NCI-H82 treated with DMSO at 0.1 percent for 48 hours (cell line): Measurements from ENCODE around the gene IGSF6.
"Not testable (repeated sequence)": the region's sequence is repeated elsewhere in the genome, so short reads cannot be mapped to it uniquely, and the experiment has no call there.

ENCODE experiments used
- DNase-seq: peaks from one replicate; lab custom pipeline; 2025; ENCODE audit not compliant: unreplicated experiment; lab: John Stamatoyannopoulos, UW

The IGSF6 gene

DNA sequence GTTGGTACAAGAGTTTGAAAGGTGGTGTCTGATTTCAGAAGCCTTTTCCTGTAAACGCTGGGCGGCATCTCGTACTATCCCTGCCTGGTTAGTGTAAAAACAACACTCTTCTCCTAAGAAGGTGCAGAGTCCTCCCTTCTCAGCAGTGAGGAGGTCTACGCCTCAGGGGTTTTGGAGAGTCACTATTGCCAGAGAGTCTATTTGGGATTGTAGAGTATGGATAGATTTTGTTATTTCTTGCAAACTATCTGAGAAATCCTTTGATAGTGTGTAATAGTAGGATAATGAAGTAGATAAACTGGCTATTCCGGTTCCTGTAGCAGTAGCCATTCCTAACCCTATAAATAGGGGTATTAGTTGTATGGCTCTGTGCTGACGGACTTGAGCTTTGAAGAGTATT, 21.5 kb downstream of the IGSF6 start:
- DNase-seq, result not testable (repeated sequence)

DNA sequence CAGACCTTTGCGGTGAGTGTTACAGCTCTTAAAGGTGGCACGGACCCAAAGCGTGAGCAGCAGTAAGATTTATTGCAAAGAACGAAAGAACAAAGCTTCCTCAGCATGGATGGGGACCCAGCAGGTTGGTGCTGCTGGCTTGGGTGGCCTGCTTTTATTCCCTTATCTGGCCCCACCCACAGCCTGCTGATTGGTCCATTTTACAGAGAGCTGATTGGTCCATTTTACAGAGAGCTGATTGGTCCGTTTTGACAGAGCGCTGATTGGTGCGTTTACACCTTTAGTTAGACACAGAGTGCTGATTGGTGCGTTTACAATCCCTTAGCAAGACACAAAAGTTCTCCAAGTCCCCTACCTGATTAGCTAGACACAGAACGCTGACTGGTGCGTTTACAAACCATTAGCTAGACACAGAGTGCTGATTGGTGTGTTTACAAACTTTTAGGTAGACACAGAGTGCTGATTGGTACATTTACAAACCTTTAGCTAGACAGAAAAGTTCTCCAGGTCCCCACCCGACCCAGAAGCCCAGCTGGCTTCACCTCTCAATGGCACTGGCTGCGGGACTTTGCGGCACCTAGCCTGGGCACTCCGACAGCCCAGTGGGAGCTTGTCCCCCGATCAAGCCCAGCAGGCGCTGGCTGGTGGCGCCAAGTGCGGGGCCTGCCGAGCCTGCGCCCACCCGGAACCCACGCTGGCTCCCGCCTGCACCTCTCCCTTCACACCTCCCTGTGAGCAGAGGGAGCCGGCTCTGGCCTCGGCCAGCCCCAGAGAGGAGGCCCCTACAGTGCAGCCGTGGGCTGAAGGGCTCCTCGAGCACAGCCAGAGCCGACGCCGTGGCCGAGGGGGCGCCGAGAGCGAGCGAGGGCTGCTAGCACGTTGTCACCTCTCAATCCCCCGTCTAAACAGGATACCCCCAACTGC, 22.5 kb downstream of the IGSF6 start:
- DNase-seq, result not testable (repeated sequence)

- no peak for DNase-seq
Measured at GRCh38 chr16:21628772-21629171, 23.6 kb downstream of the IGSF6 start.

DNA sequence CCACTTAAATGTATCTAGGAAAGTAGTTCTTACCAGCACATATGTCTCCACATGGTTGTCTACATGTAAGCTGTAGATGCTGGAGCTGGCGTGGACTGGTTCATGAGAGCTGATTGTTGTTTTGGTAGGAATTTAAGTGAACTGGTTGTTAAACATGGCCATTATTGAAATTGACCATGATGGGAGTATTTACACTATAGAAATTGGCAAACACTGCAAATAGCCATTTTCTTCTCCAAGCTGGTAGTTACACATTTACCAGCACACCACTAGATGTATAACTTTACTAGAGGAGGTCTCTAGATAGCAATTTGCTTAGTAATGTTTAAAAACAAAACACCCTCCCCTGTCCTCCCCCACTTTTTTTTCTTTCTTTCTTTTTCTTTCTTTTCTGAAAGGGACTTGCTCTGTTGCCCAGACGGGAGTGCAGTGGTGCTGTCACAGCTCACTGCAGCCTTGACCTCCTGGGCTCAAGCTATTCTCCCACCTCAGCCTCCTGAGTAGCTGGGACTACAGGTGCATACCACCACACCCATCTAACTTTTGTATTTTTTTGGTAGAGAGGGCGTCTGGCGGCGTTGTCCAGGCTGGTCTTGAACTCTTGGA, 24.2 kb downstream of the IGSF6 start:
- no peak for DNase-seq

DNA sequence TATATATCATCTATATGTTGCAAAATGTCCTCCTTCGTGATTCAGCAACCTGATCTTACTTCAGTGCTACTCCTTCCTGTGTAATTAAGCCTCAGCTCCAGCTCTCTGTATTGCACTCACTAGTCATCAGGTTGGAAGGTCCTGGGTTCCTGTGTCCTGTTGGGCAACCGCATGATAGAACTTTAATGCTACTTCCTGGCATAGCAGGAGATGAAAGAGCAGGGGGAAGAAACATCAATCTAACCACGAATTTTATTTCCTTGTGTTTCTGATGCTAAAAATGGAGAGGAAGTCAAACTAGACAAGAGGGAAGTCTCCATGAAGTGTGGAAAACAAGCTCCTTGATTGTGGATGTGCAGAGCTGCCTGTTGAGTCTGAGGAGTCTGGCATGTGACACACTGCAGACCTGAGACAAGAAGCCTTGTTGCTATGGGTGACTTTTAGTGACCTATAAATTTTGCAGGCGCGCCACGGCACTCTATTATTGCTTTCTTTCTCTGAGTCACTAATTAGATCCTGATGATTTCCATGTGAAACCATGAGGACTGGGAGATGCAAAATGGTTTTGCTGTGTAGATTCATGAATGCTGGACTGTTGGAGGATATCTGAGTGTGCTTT, 25.6 kb downstream of the IGSF6 start:
- no peak for DNase-seq

DNA sequence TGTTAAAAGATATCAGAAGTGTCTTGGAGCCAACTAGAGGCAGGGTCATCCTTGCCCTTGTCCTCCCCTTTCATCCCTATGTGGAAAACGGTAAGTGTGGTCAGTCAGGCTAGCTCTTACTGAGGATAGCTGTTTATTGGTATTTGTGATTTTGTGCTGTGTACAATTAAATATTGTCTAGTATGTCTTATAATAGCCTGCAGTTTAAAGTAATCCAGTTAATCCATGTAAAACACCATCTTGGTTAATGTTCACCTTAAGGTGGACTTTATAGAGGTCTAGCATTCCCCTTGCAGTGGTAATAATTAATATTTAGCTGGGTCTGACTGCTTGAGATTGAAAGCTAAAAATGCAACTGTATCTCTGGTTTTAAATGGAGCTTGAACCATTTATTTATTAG, 27.4 kb downstream of the IGSF6 start:
- DNase-seq, result no peak

- no peak for DNase-seq
Measured at GRCh38 chr16:21622545-21622944, 29.9 kb downstream of the IGSF6 start.

- no peak for DNase-seq
Measured at GRCh38 chr16:21620592-21620991, 31.8 kb downstream of the IGSF6 start.

DNA sequence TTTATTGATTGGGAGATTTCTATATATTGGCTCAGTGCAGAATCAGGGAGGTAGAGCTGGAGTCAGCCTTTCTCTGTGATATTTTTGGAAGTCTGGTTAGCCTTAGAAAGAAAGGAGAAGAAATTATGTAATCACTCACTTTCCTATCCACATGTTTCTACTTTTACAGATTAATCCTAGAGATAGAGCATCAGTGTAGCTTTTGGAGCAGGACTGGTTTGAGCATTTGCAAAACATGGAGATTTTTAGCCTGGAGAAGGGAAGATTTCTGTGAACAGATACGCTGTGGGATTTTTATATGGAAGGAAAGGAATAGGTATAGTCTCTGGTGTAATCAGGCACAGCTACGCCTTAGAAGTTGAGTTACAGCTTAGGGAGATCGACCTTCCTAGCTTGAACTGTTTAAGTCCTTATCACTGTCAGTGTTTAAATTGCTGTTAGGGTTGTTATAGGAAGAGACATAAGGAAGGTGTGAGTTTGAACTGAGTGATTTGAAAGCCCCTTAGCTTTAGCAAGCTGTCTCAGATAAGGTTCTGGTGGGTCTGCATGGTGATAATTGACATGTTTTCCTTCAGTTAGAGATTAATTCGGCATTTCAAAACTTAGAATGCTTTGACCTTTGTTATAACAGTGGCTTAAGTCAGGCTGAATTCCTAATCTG, 32.5 kb downstream of the IGSF6 start:
- DNase-seq, result peak; percentile 13

- no peak for DNase-seq
Measured at GRCh38 chr16:21618281-21618680, 34.1 kb downstream of the IGSF6 start.

DNA sequence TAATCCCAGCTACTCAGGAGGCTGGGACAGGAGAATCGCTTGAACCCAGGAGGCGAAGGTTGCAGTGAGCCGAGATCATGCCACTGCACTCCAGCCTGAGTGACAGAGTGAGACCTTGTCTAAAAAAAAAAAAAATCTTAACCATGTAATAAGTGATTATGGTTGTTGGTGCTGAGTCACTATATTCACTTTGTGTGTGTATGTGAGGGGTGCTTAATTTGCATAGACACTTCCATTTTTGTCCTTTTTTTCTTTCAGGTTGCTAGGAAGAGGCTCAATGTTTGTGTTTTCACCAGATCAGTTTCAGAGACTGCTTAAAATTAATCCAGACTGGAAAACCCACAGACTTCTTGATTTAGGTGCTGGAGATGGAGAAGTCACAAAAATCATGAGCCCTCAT, 34.8 kb downstream of the IGSF6 start:
- DNase-seq, result no peak

- no peak for DNase-seq
Measured at GRCh38 chr16:21614896-21615295, 37.5 kb downstream of the IGSF6 start.

- no peak for DNase-seq
Measured at GRCh38 chr16:21613781-21614180, 38.6 kb downstream of the IGSF6 start.

DNA sequence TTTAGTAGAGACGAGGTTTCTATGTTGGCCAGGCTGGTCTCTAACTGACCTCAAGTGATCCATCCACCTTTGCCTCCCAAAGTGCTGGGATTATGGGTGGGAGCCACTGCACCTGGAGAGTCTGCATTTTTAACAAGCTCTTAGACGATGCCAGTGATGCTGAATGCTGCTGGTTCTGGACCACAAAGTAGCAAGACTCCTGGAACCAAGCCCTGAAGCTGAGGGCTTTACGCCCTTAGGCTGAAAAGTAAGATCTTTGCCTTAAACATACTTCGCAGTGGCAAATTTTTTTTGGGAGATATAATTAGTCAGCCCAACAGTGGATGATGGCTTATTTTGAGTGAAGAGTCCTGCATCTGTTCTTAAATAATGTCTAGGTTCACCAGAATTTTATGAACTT, 39.0 kb downstream of the IGSF6 start:
- DNase-seq, result no peak

DNA sequence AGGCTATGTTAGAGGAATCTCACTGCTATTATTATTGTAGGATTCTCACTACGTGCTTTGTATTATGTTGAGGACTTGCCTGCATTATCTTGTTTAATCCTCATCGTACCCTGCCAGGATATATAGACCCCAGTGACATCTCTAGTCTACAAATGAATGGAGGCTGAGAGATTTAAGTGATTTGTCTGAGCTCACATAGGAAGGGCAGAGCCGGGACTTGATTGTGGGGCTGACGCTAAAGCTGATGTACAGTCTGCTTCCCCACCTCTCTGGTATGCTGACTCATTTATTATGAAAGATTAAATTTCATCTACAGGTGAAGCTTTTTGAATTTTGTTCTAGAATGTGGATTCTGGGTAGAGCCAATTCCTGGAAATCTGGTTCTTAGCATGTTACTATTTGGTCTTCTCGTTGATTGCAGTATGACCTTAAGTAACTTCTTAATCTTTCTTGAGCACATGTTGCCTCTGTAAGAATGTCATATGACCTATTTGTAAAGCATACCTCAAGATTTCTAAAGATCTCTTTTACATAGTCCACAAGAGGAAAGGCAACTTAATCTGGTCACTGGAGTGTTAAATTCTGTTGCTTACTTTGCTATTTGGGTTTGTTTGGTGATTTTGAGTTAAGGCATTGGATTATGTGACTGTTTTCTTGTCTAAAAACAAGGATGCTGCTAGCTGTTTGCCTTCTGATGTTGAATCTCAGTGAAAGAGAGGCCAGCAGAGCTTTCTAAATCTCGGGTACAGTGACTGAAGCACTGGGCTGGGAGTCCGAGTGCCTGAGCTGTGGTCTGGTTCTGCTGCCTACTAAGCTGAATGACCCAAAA, 40.6 kb downstream of the IGSF6 start:
- peak; percentile 84 for DNase-seq

GRCh38 chr16:21611198-21611555, 41.2 kb downstream of the IGSF6 start:
- DNase-seq, result no peak

DNA sequence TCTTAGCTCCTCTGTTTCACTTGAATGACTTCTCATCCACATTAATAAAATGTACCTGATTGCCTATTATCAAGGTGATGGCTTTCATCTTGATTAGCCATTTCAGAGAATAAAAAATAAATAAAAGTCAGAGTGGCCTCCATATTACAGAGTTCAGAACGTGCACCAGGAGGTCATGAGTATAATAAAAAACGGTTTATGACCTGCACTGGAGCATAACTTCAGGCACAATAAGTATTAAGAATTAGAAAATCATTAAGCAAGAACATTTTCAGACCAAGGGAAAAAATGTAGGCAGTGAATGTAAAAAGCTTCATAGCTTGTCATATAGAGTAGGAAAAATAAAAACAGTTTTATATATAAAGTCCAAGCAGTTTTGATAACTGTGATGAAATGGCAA, 41.6 kb downstream of the IGSF6 start:
- no peak for DNase-seq

- DNase-seq, result no peak
Measured at GRCh38 chr16:21610006-21610544, 42.3 kb downstream of the IGSF6 start.

DNA sequence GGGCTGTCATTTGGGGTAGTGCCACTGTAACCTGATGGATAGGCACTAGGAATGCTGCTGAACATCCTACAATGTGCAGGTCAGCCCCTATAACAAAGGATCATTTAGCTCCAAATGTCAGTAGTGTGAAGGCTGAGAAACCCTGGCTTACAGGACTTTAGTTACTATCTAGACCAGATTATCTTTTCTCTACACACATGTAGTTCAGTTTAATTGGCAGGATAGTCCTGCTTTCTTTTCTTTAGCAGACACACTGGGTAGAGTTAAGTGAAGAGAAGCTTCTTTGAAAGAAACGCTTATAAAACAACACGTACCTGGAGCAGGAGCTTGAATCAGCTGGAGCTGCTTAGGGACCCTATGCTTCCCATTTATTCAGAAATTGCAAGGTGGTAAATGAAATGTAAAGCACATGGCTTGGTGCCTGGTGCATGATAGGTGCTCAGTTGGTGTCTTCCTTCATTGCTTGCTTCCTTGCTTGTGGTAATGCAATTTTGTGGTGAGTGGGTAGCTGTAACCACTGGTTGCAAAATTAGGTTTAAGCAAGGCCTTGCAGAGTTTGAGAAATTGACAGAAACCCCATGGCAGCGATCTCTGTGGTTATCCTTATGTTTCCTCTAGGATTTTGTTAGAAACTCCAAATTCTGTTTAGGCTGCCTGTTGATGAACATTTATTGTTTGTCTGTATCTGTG, 43.6 kb downstream of the IGSF6 start:
- DNase-seq, result no peak

GRCh38 chr16:21605848-21606247, 46.6 kb downstream of the IGSF6 start:
- not testable (repeated sequence) for DNase-seq
